ENCODE measurements around the gene RAB4B.
"Not testable (repeated sequence)": the region's sequence is repeated elsewhere in the genome, so short reads cannot be mapped to it uniquely, and the experiment has no call there.

The RAB4B gene

DNA sequence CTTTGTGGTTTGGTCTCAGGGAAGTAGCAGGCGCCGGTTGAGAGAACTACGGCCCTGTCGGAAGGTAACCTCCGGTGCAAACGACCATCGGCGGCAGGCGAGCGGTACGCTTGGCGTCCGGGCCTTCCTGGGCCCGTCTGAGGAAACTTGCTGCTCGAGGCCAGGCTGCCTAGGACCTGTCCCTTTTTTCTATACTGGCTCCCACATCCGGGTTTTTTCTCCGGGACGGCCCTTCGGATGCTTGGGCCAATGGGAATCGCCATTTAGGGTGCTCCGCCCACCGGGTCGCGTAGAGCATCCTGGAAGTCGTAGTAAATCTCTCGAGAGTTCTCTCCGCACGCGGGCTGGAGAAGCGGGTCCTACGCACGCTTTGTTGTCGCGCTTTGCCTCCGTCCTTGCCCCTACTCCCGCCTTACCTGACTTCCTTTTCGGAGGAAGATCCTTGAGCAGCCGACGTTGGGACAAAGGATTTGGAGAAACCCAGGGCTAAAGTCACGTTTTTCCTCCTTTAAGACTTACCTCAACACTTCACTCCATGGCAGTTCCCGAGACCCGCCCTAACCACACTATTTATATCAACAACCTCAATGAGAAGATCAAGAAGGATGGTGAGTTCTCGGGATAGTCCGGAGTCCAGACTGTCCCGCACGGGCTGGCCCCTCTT, 27.0 kb upstream of the RAB4B start, which contains the start of gene SNRPA:
Gene SNRPA, plus strand, starts transcription at position 330 of the 664 bp plus-strand sequence. Its CDS starts 206 bp downstream, at position 536.
- DNase-seq = no peak

GRCh38 chr19:40752257-40752781, 25.7 kb upstream of the RAB4B start:
- DNase-seq = no peak

DNA sequence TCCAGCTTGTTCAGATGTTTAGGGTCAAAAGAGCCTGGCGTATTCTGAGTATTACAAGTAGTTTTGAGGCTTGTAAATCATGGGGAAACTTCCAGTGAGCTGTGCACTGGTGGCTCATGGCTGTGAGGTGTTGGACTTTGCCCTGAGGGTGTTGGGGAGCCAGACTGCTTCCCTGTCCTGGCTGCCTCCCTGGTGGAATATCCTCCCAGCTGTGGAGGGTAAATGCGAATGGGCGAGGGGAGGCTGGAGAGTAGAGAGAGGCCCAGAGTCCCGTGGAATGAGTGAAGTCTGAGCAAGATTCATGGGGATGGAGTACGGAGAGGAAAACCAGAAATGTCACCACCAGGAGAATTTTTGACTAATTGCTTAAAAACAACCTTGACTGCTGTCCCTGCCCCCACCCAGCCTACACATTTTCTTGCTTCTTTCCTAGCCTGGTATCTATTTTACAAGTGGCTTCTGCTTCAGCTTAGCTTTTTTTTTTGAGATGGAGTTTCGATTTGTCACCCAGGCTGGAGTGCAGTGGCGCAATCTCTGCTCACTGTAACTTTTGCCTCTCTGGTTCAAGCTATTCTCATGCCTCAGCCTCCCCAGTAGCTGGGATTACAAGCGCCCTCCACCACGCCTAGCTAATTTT, 23.3 kb upstream of the RAB4B start:
- no peak for DNase-seq

DNA sequence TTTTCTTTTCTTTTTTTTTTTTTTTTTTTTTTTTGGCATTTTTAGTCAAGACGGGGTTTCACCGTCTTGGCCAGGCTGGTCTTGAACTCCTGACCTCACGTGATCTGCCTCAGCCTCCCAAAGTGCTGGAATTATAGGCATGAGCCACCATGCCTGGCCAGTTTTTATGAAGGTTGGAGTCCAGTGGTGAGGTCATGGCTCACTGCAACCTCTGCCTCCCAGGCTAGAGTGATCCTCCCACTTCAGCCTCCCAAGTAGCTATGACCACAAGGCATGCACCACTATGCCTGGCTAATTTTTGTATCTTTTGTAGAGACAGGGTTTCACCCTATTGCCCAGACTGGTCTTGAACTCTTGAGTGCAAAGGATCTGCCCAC, 22.8 kb upstream of the RAB4B start:
- DNase-seq = no peak

DNA sequence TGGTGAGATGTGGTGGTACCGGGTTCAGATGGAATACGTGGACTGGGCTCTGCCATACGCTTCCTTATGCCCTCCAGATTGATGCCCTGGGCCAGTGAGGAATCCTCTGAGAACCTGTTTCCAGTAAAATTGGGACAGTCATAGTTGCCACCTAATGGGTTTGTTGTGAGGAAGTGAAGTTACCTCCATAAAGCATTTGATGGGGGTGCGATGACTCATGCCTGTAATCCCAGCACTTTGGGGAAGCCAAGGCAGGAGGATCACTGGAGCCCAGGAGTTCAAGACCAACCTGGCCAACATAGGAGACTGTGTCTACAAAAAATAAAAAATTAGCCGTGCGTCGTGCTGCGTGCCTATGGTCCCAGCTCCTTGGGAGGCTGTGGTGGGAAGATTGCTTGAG, 22.3 kb upstream of the RAB4B start:
- no peak for DNase-seq

DNA sequence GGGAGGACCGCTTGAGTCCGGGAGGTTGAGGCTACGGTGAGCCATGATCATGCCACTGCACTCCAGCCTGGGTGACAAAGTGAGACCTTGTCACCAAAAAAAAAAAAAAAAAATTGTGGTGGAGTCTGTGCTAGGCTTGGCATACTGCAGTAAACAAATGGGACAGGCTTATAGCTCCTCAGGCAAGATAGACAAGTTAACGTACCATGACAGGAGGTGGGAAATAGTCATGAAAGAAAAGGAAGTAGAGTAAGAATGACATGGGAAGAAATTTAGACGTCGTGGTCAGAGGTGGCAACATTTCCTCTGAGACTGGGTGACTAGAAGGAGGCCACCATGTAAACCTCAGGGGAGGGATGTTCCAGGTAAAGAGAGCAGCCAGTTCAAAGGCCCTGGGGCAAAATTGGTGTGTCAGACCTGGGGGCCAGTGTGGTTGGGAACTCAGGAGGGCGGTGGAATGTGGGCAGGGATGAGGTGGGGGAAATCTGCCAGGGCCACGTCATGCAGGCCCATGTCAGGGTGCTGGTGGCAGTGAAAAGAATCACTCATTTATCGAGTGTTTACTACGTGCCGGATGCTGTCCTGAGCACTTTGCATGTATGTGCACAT, 21.4 kb upstream of the RAB4B start:
- DNase-seq = no peak

- DNase-seq = no peak
Measured at GRCh38 chr19:40758491-40758890, 19.6 kb upstream of the RAB4B start.

- DNase-seq = no peak
Measured at GRCh38 chr19:40759352-40759751, 18.7 kb upstream of the RAB4B start.

DNA sequence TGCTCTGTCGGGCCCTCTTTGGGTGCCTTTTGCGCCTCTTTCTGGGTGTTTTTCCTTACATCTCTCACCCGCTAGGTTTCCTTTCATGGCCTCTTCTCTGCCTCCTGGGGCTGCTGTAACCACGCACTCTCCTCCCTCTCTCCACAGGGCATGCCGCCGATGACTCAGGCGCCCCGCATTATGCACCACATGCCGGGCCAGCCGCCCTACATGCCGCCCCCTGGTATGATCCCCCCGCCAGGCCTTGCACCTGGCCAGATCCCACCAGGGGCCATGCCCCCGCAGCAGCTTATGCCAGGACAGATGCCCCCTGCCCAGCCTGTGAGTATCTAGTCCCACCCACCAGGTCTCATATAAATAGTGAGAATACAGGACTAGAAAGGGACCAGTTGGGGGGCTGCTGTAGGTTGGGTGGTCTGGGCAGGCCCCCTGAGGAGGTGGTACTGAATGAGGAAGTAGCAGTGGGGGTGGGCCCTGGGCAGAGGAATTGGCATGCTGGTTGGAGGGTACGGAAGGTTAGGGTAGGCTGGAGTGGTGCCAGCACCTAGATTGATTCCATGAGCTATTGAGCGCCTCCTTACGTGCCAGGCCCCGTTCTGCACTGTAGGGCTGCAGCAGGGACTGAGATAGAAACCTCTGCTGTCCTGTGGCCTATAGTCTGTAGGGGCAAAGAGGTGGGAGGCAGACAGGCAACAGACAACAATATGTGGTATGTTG, 15.1 kb upstream of the RAB4B start:
- no peak for DNase-seq

DNA sequence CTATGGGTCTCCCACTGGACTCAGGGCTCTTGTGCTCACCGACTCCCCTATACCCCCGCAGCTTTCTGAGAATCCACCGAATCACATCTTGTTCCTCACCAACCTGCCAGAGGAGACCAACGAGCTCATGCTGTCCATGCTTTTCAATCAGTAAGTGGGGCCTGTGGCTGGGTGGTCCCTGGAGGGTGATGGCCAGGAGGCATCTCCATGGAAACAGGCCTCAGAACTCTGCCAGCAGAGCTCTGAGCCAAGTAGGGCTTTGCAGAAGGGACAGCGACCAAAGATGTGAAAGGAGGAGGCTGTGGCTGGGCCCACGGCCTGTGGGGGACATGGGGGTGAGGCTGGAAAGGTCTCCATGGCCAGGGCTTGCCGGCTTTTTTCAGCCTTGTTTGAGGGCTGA, 14.5 kb upstream of the RAB4B start:
- DNase-seq = no peak

- DNase-seq = no peak
Measured at GRCh38 chr19:40763963-40764362, 14.1 kb upstream of the RAB4B start.

GRCh38 chr19:40766385-40766784, 11.7 kb upstream of the RAB4B start:
- not testable (repeated sequence) for DNase-seq

GRCh38 chr19:40768869-40769268, 9.2 kb upstream of the RAB4B start:
- no peak for DNase-seq

GRCh38 chr19:40771101-40771862, 6.8 kb upstream of the RAB4B start:
- DNase-seq = not testable (repeated sequence)

DNA sequence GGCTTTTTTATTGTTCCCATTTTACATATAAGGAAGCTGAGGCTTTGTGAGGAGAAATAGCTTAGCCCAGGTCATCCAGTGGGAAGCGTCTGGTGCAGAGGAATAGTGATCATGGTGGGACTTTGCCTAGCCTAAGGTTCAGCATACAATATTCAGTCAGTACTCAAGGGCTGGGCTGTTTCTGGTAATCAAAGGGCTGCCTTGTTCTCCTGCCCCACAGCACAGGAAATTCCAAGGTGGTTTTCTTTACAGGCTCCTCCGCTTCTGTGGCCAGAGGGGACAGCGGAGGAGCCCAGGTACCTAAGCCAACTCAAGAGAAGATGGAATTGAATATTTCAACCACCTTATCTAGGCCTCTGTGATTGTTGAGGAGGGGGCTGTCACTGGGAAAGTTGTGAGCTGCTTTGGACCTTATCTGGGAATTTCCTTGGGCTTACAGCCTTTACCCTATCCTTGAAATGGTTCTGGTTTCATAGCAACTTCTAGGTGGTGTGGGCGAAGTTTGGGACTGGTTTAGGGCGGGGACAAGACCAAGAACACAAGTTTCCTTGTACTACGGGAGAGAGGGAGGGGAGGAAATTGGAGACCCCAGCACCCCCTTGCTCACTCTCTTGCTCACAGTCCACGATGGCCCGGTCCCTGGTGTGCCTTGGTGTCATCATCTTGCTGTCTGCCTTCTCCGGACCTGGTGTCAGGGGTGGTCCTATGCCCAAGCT, 3.0 kb upstream of the RAB4B start, which contains the start of gene MIA:
Gene MIA, plus strand, starts transcription at position 606 of the 716 bp plus-strand sequence. Its CDS starts 22 bp downstream, at position 628.
- DNase-seq = no peak

GRCh38 chr19:40775632-40776022, 2.4 kb upstream of the RAB4B start:
- no peak for DNase-seq

DNA sequence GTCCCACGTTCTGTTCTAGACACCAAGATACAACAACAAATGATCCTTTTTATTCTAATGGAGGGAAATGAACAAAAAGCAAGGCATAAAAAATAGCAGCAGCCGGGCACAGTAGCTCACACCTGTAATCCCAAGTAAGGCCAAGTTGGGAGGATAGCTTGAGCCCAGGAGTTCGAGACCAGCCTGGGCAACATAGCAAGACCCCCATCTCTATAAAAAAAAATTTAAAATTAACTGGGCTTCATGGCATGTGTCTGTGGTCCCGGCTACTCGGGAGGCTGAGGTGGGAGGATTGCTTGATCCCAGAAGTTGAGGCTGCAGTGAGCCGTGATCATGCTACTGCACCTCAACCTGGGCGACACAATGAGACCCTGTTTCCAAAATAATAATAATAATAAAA, 1.7 kb upstream of the RAB4B start:
- DNase-seq = no peak

- no peak for DNase-seq
Measured at GRCh38 chr19:40776932-40777644, 959 bp upstream of the RAB4B start.

DNA sequence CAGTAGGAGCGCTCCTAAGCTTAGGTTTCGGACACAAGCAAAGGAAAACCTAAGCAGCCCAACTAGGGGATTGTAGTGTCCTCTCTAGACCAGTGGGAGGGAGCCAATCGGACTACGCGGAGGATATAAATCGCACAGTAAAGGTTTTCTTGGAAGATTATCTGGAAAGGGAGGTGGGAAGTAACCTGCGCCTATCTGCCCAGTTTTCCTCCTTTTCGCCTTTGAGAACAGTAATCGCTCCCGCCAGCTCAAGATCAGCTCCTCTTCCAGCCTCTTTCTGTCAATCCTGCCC, 456 bp upstream of the RAB4B start:
- no peak for DNase-seq

DNA sequence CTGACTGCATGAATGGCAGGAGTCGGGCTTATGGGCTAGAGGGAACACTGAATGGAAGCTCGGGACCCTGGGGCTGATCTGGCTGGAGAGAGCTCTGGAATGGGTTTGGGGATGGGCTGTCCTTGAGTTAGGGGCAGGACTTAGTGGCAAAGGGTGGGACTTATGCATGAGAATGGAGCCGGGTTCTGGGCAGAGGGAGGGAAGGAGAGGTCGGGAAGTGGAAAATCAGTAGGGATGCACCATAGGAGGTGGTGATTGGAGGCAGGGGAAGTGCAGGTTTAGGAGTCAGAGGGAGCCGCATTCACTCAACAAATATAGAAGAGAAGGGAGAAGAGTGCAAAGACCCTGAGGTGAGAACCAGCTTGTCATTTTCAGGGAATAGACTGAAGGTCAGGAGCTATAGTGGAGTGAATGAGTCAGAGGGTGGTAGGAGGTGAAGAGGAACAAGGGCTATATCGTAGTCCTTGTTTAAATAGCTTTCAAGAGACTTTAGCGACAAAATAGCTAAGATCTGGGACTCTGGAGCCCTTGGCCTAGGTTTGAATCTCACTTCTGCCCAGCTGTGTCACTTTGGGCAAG, 748 bp downstream of the RAB4B start:
- DNase-seq = no peak

- DNase-seq = no peak
Measured at GRCh38 chr19:40780582-40780981, 2.5 kb downstream of the RAB4B start.
